Right atrium auricular region (tissue), 2 donors: ENCODE results near the gene TTC34. TPM values are rescaled to one million over a fixed set of nuclear protein-coding genes. Genes with fewer than 3 reads are reported as not detected.

ENCODE experiments used
- DNase-seq: peaks from one replicate; pipeline ENCODE4 v3.0.0-alpha.2; 2019; ENCODE audit warnings: low spot score
- H3K27ac ChIP-seq, 2 donors: fragments of 200-600 bp; sonication (generic); 1 replicate in 1 of 2; 2 replicates in 1 of 2; pipeline ENCODE4 v1.5.1; 2016 to 2019
- H3K27me3 ChIP-seq, 2 donors: fragments of 200-600 bp; sonication (generic); one replicate each; pipeline versions ENCODE4 v1.5.1 to v1.6.0; 2017 to 2019
- H3K36me3 ChIP-seq: fragments of 200-600 bp; sonication (generic); one replicate; pipeline ENCODE4 v1.5.1; 2016
- H3K4me1 ChIP-seq, 2 donors: fragments of 200-600 bp; sonication (generic); one replicate each; pipeline versions ENCODE4 v1.5.1 to v1.6.0; 2017 to 2019
- H3K4me3 ChIP-seq, 2 donors: fragments of 200-600 bp; sonication (generic); 1 replicate in 1 of 2; 2 replicates in 1 of 2; pipeline ENCODE4 v1.5.1; 2017 to 2019; ENCODE audit warnings: mild to moderate bottlenecking in 1 of 2, moderate library complexity in 1 of 2
- H3K9me3 ChIP-seq, 2 donors: fragments of 200-600 bp; sonication (generic); one replicate each; pipeline ENCODE4 v1.5.1; 2019
- CTCF ChIP-seq, 2 donors: fragments of 200-600 bp; sonication (generic); IDR thresholded peaks; one replicate each; pipeline ENCODE4 v1.5.1; 2019; ENCODE audit warnings: antibody characterized with exemption in 2 of 2
- total RNA-seq, 2 donors: library from RNA; depleted of rRNA; stranded (reverse); fragments of >200 nt; gene quantifications; one replicate each; pipeline ENCODE4 v1.1.0, GENCODE V29; 2016

TTC34 gene
- total RNA-seq, 2 donors from 2014 or later = 0.08 to 0.11 TPM

- Histone ChIP-seq H3K27ac (no peak overlapping the region), H3K4me1 (no peaks in the 10 kb centered on the region), H3K9me3 (peaks cover 0 to 22% of the 10 kb centered on the region in 2 donors), H3K27me3 (no peaks in the 10 kb centered on the region), H3K4me3 (no peak overlapping the region), H3K36me3 (no peaks in the 10 kb centered on the region)
- no peak for TF ChIP-seq CTCF (IDR thresholded peaks at IDR 0.05)
- DNase-seq = no peak
Measured at GRCh38 chr1:2602311-2602835, 199.1 kb downstream of the TTC34 start.

GRCh38 chr1:2601721-2602303 lies 199.7 kb downstream of the TTC34 start:
- DNase-seq = no peak
- no peak for TF ChIP-seq CTCF (IDR thresholded peaks at IDR 0.05)
- Histone ChIP-seq H3K36me3 (no peaks in the 10 kb centered on the region), H3K4me3 (no peak overlapping the region), H3K27ac (no peak overlapping the region), H3K4me1 (no peaks in the 10 kb centered on the region), H3K27me3 (no peaks in the 10 kb centered on the region), H3K9me3 (peaks cover 0 to 22% of the 10 kb centered on the region in 2 donors)

GRCh38 chr1:2598329-2598931 lies 203.1 kb downstream of the TTC34 start:
- H3K4me1 ChIP-seq = peaks cover 0 to 11% of the 10 kb centered on the region in 2 donors
- no peak overlapping the region for H3K27ac ChIP-seq
- H3K36me3 ChIP-seq = no peaks in the 10 kb centered on the region
- no peaks in the 10 kb centered on the region for H3K27me3 ChIP-seq
- no peak overlapping the region for H3K4me3 ChIP-seq
- H3K9me3 ChIP-seq = peaks cover 0 to 22% of the 10 kb centered on the region in 2 donors
- no peak for TF ChIP-seq CTCF (IDR thresholded peaks at IDR 0.05)
- DNase-seq = no peak

- peaks cover 0 to 16% of the 10 kb centered on the region in 2 donors for H3K4me1 ChIP-seq
- no peak for DNase-seq
- no peaks in the 10 kb centered on the region for H3K27me3 ChIP-seq
- H3K9me3 ChIP-seq = peaks cover 0 to 22% of the 10 kb centered on the region in 2 donors
- no peak overlapping the region for H3K27ac ChIP-seq
- H3K4me3 ChIP-seq = no peak overlapping the region
- TF ChIP-seq CTCF (IDR thresholded peaks at IDR 0.05) = no peak
- H3K36me3 ChIP-seq = no peaks in the 10 kb centered on the region
Measured at GRCh38 chr1:2597441-2598328, 203.8 kb downstream of the TTC34 start.

GRCh38 chr1:2596530-2597333 lies 204.8 kb downstream of the TTC34 start:
- no peaks in the 10 kb centered on the region for H3K36me3 ChIP-seq
- no peak for TF ChIP-seq CTCF (IDR thresholded peaks at IDR 0.05)
- no peak overlapping the region for H3K4me3 ChIP-seq
- H3K4me1 ChIP-seq = peaks cover 0 to 16% of the 10 kb centered on the region in 2 donors
- H3K27me3 ChIP-seq = no peaks in the 10 kb centered on the region
- H3K27ac ChIP-seq = no peak overlapping the region
- peaks cover 0 to 22% of the 10 kb centered on the region in 2 donors for H3K9me3 ChIP-seq
- DNase-seq = no peak
